Endothelial cell of umbilical vein (primary cell): ENCODE results near the gene SERPINI1. TPM values are rescaled to one million over a fixed set of nuclear protein-coding genes. Genes with fewer than 3 reads are reported as not detected.

Experiments used
- BruUV-seq: library from RNA; stranded (reverse); fragments of 400-500 nt; replicated peaks from 2 replicates; lab custom pipeline; 2021; lab: Mats Ljungman, UMichigan
- CTCF ChIA-PET: fragments of 300-600, 350-600 bp; sonication (Branson Sonifier 250); formaldehyde crosslinking; loops from one replicate; lab custom pipeline; 2021; ENCODE audit warnings: antibody characterized with exemption, inconsistent platforms; lab: Charles Lee
- POLR2A ChIA-PET: fragments of 300-600, 350-600 bp; sonication (Branson Sonifier 250); formaldehyde crosslinking; loops from one replicate; lab custom pipeline; 2021; ENCODE audit warnings: antibody characterized with exemption, inconsistent platforms; lab: Charles Lee
- DNase-seq: peaks from one replicate; pipeline ENCODE4 v3.0.0-alpha.2; 2011; ENCODE audit warnings: low read depth, low spot score
- FAIRE-seq: peaks from 2 replicates; lab custom pipeline; 2011; peaks lifted over from hg19 to GRCh38; lab: Jason Lieb, UNC
- H2AFZ ChIP-seq: 2 replicates; pipeline ENCODE4 v1.6.0; 2012; ENCODE audit warnings: low read depth, low read length, control low read depth, inconsistent platforms
- H3K27ac ChIP-seq: 2 replicates; pipeline ENCODE4 v1.5.1; 2011; ENCODE audit warnings: low read depth, mild to moderate bottlenecking, control low read depth, low read length, moderate library complexity; ENCODE audit not compliant: insufficient read depth
- H3K27me3 ChIP-seq, 2 experiments: 2 replicates each; pipeline versions ENCODE4 v1.6.0 to v1.6.1; 2011; ENCODE audit warnings: low read length in 2 of 2, mixed read lengths in 1 of 2; ENCODE audit not compliant: control insufficient read depth in 2 of 2, insufficient read depth in 2 of 2
- H3K36me3 ChIP-seq, 2 experiments: 2 replicates in 1 of 2; 3 replicates in 1 of 2; pipeline ENCODE4 v1.5.1; 2011; ENCODE audit warnings: low read length in 2 of 2, mild to moderate bottlenecking in 1 of 2, moderate library complexity in 1 of 2; ENCODE audit not compliant: control insufficient read depth in 2 of 2, insufficient read depth in 2 of 2; ENCODE audit errors: extremely low read depth in 1 of 2
- H3K4me1 ChIP-seq: 3 replicates; pipeline ENCODE4 v1.5.1; 2011; ENCODE audit warnings: mild to moderate bottlenecking, low read length; ENCODE audit not compliant: control insufficient read depth, insufficient read depth; ENCODE audit errors: extremely low read depth
- H3K4me2 ChIP-seq: 2 replicates; pipeline ENCODE4 v1.6.1; 2011; ENCODE audit warnings: low read length, control low read depth, mixed read lengths; ENCODE audit not compliant: insufficient read depth
- H3K4me3 ChIP-seq, 3 experiments: fragments of 200-600 bp in 1 of 3; sonication (generic), shearing (Covaris generic) in 1 of 3; replicated peaks in 1 of 3; 2 replicates each; pipeline ENCODE4 v1.5.1; 2011 to 2016; ENCODE audit warnings: control low read depth in 3 of 3, low read length in 3 of 3, mild to moderate bottlenecking in 2 of 3, inconsistent platforms in 1 of 3, low read depth in 1 of 3, moderate library complexity in 1 of 3; ENCODE audit not compliant: insufficient read depth in 1 of 3
- H3K79me2 ChIP-seq: 2 replicates; pipeline ENCODE4 v1.6.0; 2012; ENCODE audit warnings: low read length, inconsistent platforms; ENCODE audit not compliant: control insufficient read depth, insufficient read depth
- H3K9ac ChIP-seq: replicated peaks from 2 replicates; pipeline ENCODE3; 2011; ENCODE audit warnings: low read length, control low read depth; ENCODE audit not compliant: insufficient read depth; ENCODE audit errors: extremely low read depth
- H3K9me1 ChIP-seq: replicated peaks from 3 replicates; pipeline ENCODE4 v1.6.0; 2011; ENCODE audit warnings: mild to moderate bottlenecking, low read length; ENCODE audit not compliant: control insufficient read depth, insufficient read depth; ENCODE audit errors: extremely low read depth
- H3K9me3 ChIP-seq: replicated peaks from 2 replicates; pipeline ENCODE4 v1.5.1; 2012; ENCODE audit warnings: low read length, inconsistent platforms; ENCODE audit not compliant: control insufficient read depth, insufficient read depth
- H4K20me1 ChIP-seq: replicated peaks from 2 replicates; pipeline ENCODE3; 2011; ENCODE audit warnings: mild to moderate bottlenecking, low read length; ENCODE audit not compliant: control insufficient read depth, insufficient read depth; ENCODE audit errors: extremely low read depth
- CTCF ChIP-seq, 2 donors: IDR thresholded peaks; 1 replicate in 1 of 2; 2 replicates in 1 of 2; pipeline ENCODE4 v1.5.1; 2011; ENCODE audit warnings: low read length in 2 of 2, mild to moderate bottlenecking in 2 of 2, moderate library complexity in 2 of 2, control low read depth in 1 of 2, inconsistent platforms in 1 of 2, low read depth in 1 of 2; ENCODE audit not compliant: insufficient read depth in 1 of 2; ENCODE audit errors: extremely low read depth in 1 of 2
- EZH2 ChIP-seq: IDR thresholded peaks from 2 replicates; pipeline ENCODE4 v1.6.1; 2012; ENCODE audit warnings: borderline replicate concordance, low read depth, mild to moderate bottlenecking, moderate library complexity, low read length, inconsistent platforms; ENCODE audit not compliant: severe bottlenecking
- FOS ChIP-seq: IDR thresholded peaks from 2 replicates; pipeline ENCODE4 v1.6.1; 2011; ENCODE audit warnings: mild to moderate bottlenecking, low read length, moderate library complexity, borderline replicate concordance; ENCODE audit not compliant: insufficient read depth
- GATA2 ChIP-seq: IDR thresholded peaks from 2 replicates; pipeline ENCODE4 v1.7.0; 2011; ENCODE audit warnings: low read depth, mild to moderate bottlenecking, moderate library complexity, mixed read lengths, low read length; ENCODE audit not compliant: insufficient read length, insufficient read depth
- JUN ChIP-seq: IDR thresholded peaks from 2 replicates; pipeline ENCODE4 v1.6.1; 2011; ENCODE audit warnings: borderline replicate concordance, low read depth; ENCODE audit not compliant: insufficient read length, insufficient read depth
- MAX ChIP-seq: IDR thresholded peaks from 2 replicates; pipeline ENCODE4 v1.6.1; 2011; ENCODE audit not compliant: insufficient read depth, insufficient read length
- MYC ChIP-seq: IDR thresholded peaks from one replicate; pipeline ENCODE4 v1.6.1; 2011; ENCODE audit warnings: mild to moderate bottlenecking, low read depth, low read length
- POLR2A ChIP-seq: IDR thresholded peaks from 2 replicates; pipeline ENCODE4 v1.6.1; 2012; ENCODE audit warnings: low read depth, mild to moderate bottlenecking, control low read depth, low read length
- POLR2AphosphoS5 ChIP-seq: IDR thresholded peaks from 2 replicates; pipeline ENCODE4 v1.6.1; 2012; ENCODE audit warnings: low read depth, mild to moderate bottlenecking, control low read depth, low read length, moderate library complexity; ENCODE audit not compliant: insufficient read depth
- dilution Hi-C: fragments of 300-500 bp; cut with MboI; formaldehyde crosslinking; loops from one replicate; pipeline ENCODE4 v1.15.0; 2019; ENCODE audit warnings: low sequenced_read_pairs; ENCODE audit not compliant: extremely low pct_ligation_motif_present
- intact Hi-C: fragments of 100-400 bp; cut with micrococcal nuclease; formaldehyde crosslinking; loops from one replicate; pipeline ENCODE4 v1.10.0; 2022
- polyA plus RNA-seq, 4 experiments: library from polyadenylated mRNA; depleted of rRNA in 3 of 4; stranded (reverse) in 3 of 4; unstranded in 1 of 4; fragments of >200 nt; gene quantifications; 2 replicates each; pipeline versions ENCODE4 v1.2.1 to v1.2.3, GENCODE V29; 2011 to 2012; ENCODE audit warnings: missing spikeins in 1 of 4
- total RNA-seq: library from RNA; stranded (reverse); gene quantifications from 2 replicates; pipeline ENCODE4 v1.2.3, GENCODE V29; 2021

SERPINI1 gene
- total and polyA plus RNA-seq, 2 donors (not counting 3 experiments of a cell fraction or from before 2014, with no cell fraction given), result 0.22 to 0.28 TPM

GRCh38 chr3:167736264-167736787 lies 805 bp downstream of the SERPINI1 start:
- dilution Hi-C loops, result no loop called here

GRCh38 chr3:167736997-167737396 lies 1.5 kb downstream of the SERPINI1 start:
- FAIRE-seq, result no peak
- intact Hi-C loops (loop anchor here (5.0 kb wide), 2 partner anchors 310 to 360 kb away; partner anchors contain the start of gene GOLIM4), dilution Hi-C loops (no loop called here)
- no peaks in the 10 kb centered on the region for H3K36me3 ChIP-seq
- POLR2A ChIA-PET, result no interaction called here
- no peaks in the 10 kb centered on the region for H3K9me1 ChIP-seq
- no TSS peak for BruUV-seq
- CTCF ChIA-PET, result interaction anchor here (1.2 to 2.8 kb wide), 2 partner anchors 25 to 357 kb away, joined by 3 to 11 read pairs; partner anchors contain the start of gene ZBBX
- no peaks in the 10 kb centered on the region for H4K20me1 ChIP-seq
- H3K9me3 ChIP-seq, result no peaks in the 10 kb centered on the region
- no peak overlapping the region for H3K4me3 ChIP-seq
- H3K4me2 ChIP-seq, result no peak overlapping the region
- no peak overlapping the region for H3K27ac ChIP-seq
- H3K79me2 ChIP-seq, result peaks cover 24% of the 10 kb centered on the region
- TF ChIP-seq FOS (no peak), POLR2A (no peak), POLR2AphosphoS5 (no peak), JUN (no peak), EZH2 (no peak), GATA2 (no peak), MAX (no peak), MYC (no peak), CTCF (IDR thresholded peaks at IDR 0.05; ENCODE audit: extremely low read depth in 1 of 2, insufficient read depth in 1 of 2, low read depth in 1 of 2, low read length in 2 of 2) (no peak)
- no peak overlapping the region for H3K9ac ChIP-seq
- H3K4me1 ChIP-seq, result peaks cover 10% of the 10 kb centered on the region
- no peak overlapping the region for H2AFZ ChIP-seq
- H3K27me3 ChIP-seq, result peaks cover 0 to 9% of the 10 kb centered on the region in 2 experiments
- no peak for DNase-seq

More at GRCh38 chr3:167736264-167736787, 805 bp downstream of the SERPINI1 start:
- intact Hi-C loops, result loop anchor here (5.0 kb wide), 2 partner anchors 311 to 361 kb away; partner anchors contain the start of gene GOLIM4
- H3K27ac ChIP-seq, result no peak overlapping the region
- BruUV-seq, result no TSS peak
- POLR2A ChIA-PET, result no interaction called here
- H2AFZ ChIP-seq, result no peak overlapping the region
- TF ChIP-seq POLR2AphosphoS5 (no peak), MYC (no peak), MAX (no peak), JUN (no peak), EZH2 (no peak), POLR2A (no peak), GATA2 (no peak)
- peaks cover 31% of the 10 kb centered on the region for H3K79me2 ChIP-seq
- no peaks in the 10 kb centered on the region for H3K9me3 ChIP-seq
- no peak overlapping the region for H3K9ac ChIP-seq
- peak overlapping the region; percentile 77 for H3K4me2 ChIP-seq
- H3K36me3 ChIP-seq, result no peaks in the 10 kb centered on the region
- FAIRE-seq (no peak), DNase-seq (no peak)
- H3K27me3 ChIP-seq, result peaks cover 0 to 9% of the 10 kb centered on the region in 2 experiments
- peak overlapping the region in 1 of 3 experiments; percentile 61 for H3K4me3 ChIP-seq
- H3K9me1 ChIP-seq, result no peaks in the 10 kb centered on the region
- H3K4me1 ChIP-seq, result peaks cover 10% of the 10 kb centered on the region
- no peaks in the 10 kb centered on the region for H4K20me1 ChIP-seq
- CTCF ChIA-PET, result interaction anchor here (0.7 to 2.8 kb wide), 5 partner anchors 8 to 356 kb away, joined by 3 to 11 read pairs (median 4); partner anchors contain the start of gene ZBBX
